H9 (cell line): ENCODE data around the gene ANGPTL1. TPM values are rescaled to one million over a fixed set of nuclear protein-coding genes. Genes with fewer than 3 reads are reported as not detected.

Source experiments
- DNase-seq: peaks from one replicate; pipeline ENCODE4 v3.0.0-alpha.2; 2017
- H2AFZ ChIP-seq: one replicate; pipeline ENCODE4 v1.6.1; 2013; ENCODE audit warnings: mild to moderate bottlenecking, low read length, control low read depth, moderate library complexity
- H2AK5ac ChIP-seq: 2 replicates; pipeline ENCODE4 v1.6.1; 2013; ENCODE audit warnings: low read length, control low read depth, mixed read lengths; ENCODE audit not compliant: insufficient read length
- H2BK120ac ChIP-seq: one replicate; pipeline ENCODE4 v1.6.1; 2013; ENCODE audit warnings: low read depth, mild to moderate bottlenecking, low read length, control low read depth, inconsistent platforms; ENCODE audit not compliant: poor library complexity, severe bottlenecking
- H2BK12ac ChIP-seq: 2 replicates; pipeline ENCODE4 v1.6.1; 2013; ENCODE audit warnings: low read length, control low read depth, mixed read lengths, low read depth; ENCODE audit not compliant: insufficient read length
- H2BK15ac ChIP-seq: 2 replicates; pipeline ENCODE4 v1.6.1; 2013; ENCODE audit warnings: low read depth, low read length, control low read depth
- H2BK20ac ChIP-seq: one replicate; pipeline ENCODE4 v1.6.1; 2013; ENCODE audit warnings: low read depth, mild to moderate bottlenecking, low read length, control low read depth, inconsistent platforms; ENCODE audit not compliant: poor library complexity, severe bottlenecking
- H2BK5ac ChIP-seq: 2 replicates; pipeline ENCODE4 v1.6.1; 2013; ENCODE audit warnings: low read length, control low read depth, mixed read lengths; ENCODE audit not compliant: insufficient read length
- H3K14ac ChIP-seq: 2 replicates; pipeline ENCODE4 v1.6.1; 2013; ENCODE audit warnings: low read length, control low read depth; ENCODE audit not compliant: insufficient read depth
- H3K18ac ChIP-seq: 2 replicates; pipeline ENCODE4 v1.6.1; 2013; ENCODE audit warnings: low read depth, mild to moderate bottlenecking, mixed read lengths, low read length, control low read depth; ENCODE audit not compliant: insufficient read length
- H3K23ac ChIP-seq: 2 replicates; pipeline ENCODE4 v1.6.1; 2013; ENCODE audit warnings: low read length, control low read depth, mixed read lengths, low read depth; ENCODE audit not compliant: insufficient read length
- H3K23me2 ChIP-seq: 2 replicates; pipeline ENCODE4 v1.6.1; 2013; ENCODE audit warnings: low read depth, mild to moderate bottlenecking, mixed read lengths, low read length, control low read depth; ENCODE audit not compliant: insufficient read length, poor library complexity, severe bottlenecking
- H3K27ac ChIP-seq: 2 replicates; pipeline ENCODE4 v1.5.1; 2013; ENCODE audit warnings: low read length, control low read depth, mixed read lengths, low read depth; ENCODE audit not compliant: insufficient read length
- H3K27me3 ChIP-seq: 2 replicates; pipeline ENCODE4 v1.6.1; 2013; ENCODE audit warnings: low read length, control low read depth, inconsistent platforms; ENCODE audit not compliant: insufficient read depth
- H3K4ac ChIP-seq: 2 replicates; pipeline ENCODE4 v1.6.1; 2013; ENCODE audit warnings: low read depth, mild to moderate bottlenecking, control low read depth, inconsistent platforms, low read length, moderate library complexity
- H3K4me1 ChIP-seq: 2 replicates; pipeline ENCODE4 v1.6.1; 2013; ENCODE audit warnings: low read length, control low read depth, inconsistent platforms; ENCODE audit not compliant: insufficient read depth
- H3K4me2 ChIP-seq: 2 replicates; pipeline ENCODE4 v1.6.1; 2013; ENCODE audit warnings: low read length, control low read depth, mixed read lengths; ENCODE audit not compliant: insufficient read length, insufficient read depth
- H3K56ac ChIP-seq: 2 replicates; pipeline ENCODE4 v1.6.1; 2013; ENCODE audit warnings: low read depth, mild to moderate bottlenecking, mixed read lengths, low read length, control low read depth; ENCODE audit not compliant: insufficient read length
- H3K79me1 ChIP-seq: 2 replicates; pipeline ENCODE4 v1.6.1; 2013; ENCODE audit warnings: low read depth, mild to moderate bottlenecking, moderate library complexity, low read length, control low read depth, inconsistent platforms; ENCODE audit not compliant: insufficient read depth, poor library complexity, severe bottlenecking
- H3K79me2 ChIP-seq: 2 replicates; pipeline ENCODE4 v1.6.1; 2013; ENCODE audit warnings: low read length, control low read depth, inconsistent platforms; ENCODE audit not compliant: insufficient read depth
- H3K9ac ChIP-seq: 2 replicates; pipeline ENCODE4 v1.6.1; 2013; ENCODE audit warnings: low read length, control low read depth, mixed read lengths; ENCODE audit not compliant: insufficient read length; ENCODE audit errors: extremely low read depth
- H3K9me3 ChIP-seq: one replicate; pipeline ENCODE4 v1.6.1; 2013; ENCODE audit warnings: low read depth, low read length, inconsistent platforms; ENCODE audit not compliant: control insufficient read depth
- H3T11ph ChIP-seq: one replicate; pipeline ENCODE4 v1.6.1; 2013; ENCODE audit warnings: mild to moderate bottlenecking, low read length, control low read depth, inconsistent platforms
- H4K20me1 ChIP-seq: one replicate; pipeline ENCODE4 v1.6.1; 2013; ENCODE audit not compliant: control insufficient read depth, insufficient read length, insufficient read depth
- H4K5ac ChIP-seq: 2 replicates; pipeline ENCODE4 v1.6.1; 2013; ENCODE audit warnings: low read depth, mild to moderate bottlenecking, mixed read lengths, low read length, control low read depth; ENCODE audit not compliant: insufficient read length
- H4K8ac ChIP-seq: replicated peaks from 2 replicates; pipeline ENCODE4 v1.6.1; 2013; ENCODE audit warnings: low read length, control low read depth, mixed read lengths, low read depth; ENCODE audit not compliant: insufficient read length
- H4K91ac ChIP-seq: 2 replicates; pipeline ENCODE4 v1.6.1; 2013; ENCODE audit warnings: low read depth, mild to moderate bottlenecking, moderate library complexity, mixed read lengths, low read length, control low read depth; ENCODE audit not compliant: insufficient read length
- H3K27ac Mint-ChIP-seq, 3 experiments: 2 replicates in 2 of 3; 3 replicates in 1 of 3; pipeline ENCODE4 v1.8.0; 2020 to 2021; ENCODE audit warnings: mixed read lengths in 3 of 3, mild to moderate bottlenecking in 1 of 3, moderate library complexity in 1 of 3
- H3K27me3 Mint-ChIP-seq: 2 replicates; pipeline ENCODE4 v1.8.0; 2021; ENCODE audit warnings: low read depth, mild to moderate bottlenecking, moderate library complexity, mixed read lengths
- H3K36me3 Mint-ChIP-seq, 3 experiments: 2 replicates in 2 of 3; 3 replicates in 1 of 3; pipeline ENCODE4 v1.8.0; 2020 to 2021; ENCODE audit warnings: low read depth in 3 of 3, mixed read lengths in 3 of 3; ENCODE audit not compliant: insufficient read depth in 1 of 3
- H3K4me1 Mint-ChIP-seq, 2 experiments: 2 replicates each; pipeline ENCODE4 v1.8.0; 2020; ENCODE audit warnings: mixed read lengths in 2 of 2
- H3K4me3 Mint-ChIP-seq, 2 experiments: 2 replicates in 1 of 2; 3 replicates in 1 of 2; pipeline ENCODE4 v1.8.0; 2020 to 2021; ENCODE audit warnings: mild to moderate bottlenecking in 2 of 2, mixed read lengths in 2 of 2, moderate library complexity in 1 of 2
- H3K9me3 Mint-ChIP-seq, 2 experiments: 2 replicates in 1 of 2; 3 replicates in 1 of 2; pipeline ENCODE4 v1.8.0; 2020; ENCODE audit warnings: mild to moderate bottlenecking in 2 of 2, mixed read lengths in 2 of 2, moderate library complexity in 1 of 2
- CTCF ChIP-seq: fragments of 200-600 bp; sonication (generic); conservative IDR thresholded peaks from 3 replicates; pipeline ENCODE4 v1.8.0; 2021; ENCODE audit warnings: antibody characterized with exemption, mild to moderate bottlenecking
- WGBS: extraction: QIAGEN DNeasy Blood & Tissue Kit; methylation state at CpG from one replicate; pipeline ENCODE4 v1.1.7; 2013; ENCODE audit warnings: missing lambda C conversion rate, low lambda C conversion rate, mixed read lengths; ENCODE audit not compliant: insufficient read length; ENCODE audit errors: extremely low coverage; 5-methylcytosine and 5-hydroxymethylcytosine counted together
- total RNA-seq: library from RNA; stranded (reverse); gene quantifications from 2 replicates; pipeline ENCODE4 v1.2.1, GENCODE V29; 2021

The ANGPTL1 gene
- total RNA-seq, 1 experiment from 2014 or later: not detected

- no peak overlapping the region for H3K9ac ChIP-seq
- no peak overlapping the region for H3K14ac ChIP-seq
- H3K4me2 ChIP-seq: no peak overlapping the region
- no peak overlapping the region for H2AFZ ChIP-seq
- WGBS: no CpG with 5 or more reads among the region's 2 CpGs
- H4K91ac ChIP-seq: no peak overlapping the region
- H3K36me3 Mint-ChIP-seq: peaks cover 28 to 41% (median 34%) of the 10 kb centered on the region in 3 experiments
- no peak overlapping the region for H2BK120ac ChIP-seq
- H3K4ac ChIP-seq: no peak overlapping the region
- H3K79me1 ChIP-seq: no peaks in the 10 kb centered on the region
- H3K56ac ChIP-seq: no peak overlapping the region
- H3K27me3 Mint-ChIP-seq: no peaks in the 10 kb centered on the region
- H3K4me1 ChIP-seq: no peaks in the 10 kb centered on the region
- H3K4me3 Mint-ChIP-seq: no peak overlapping the region
- H3K23ac ChIP-seq: no peak overlapping the region
- H3K18ac ChIP-seq: no peak overlapping the region
- H3K79me2 ChIP-seq: no peaks in the 10 kb centered on the region
- H3K27ac ChIP-seq: no peak overlapping the region
- no peak overlapping the region for H2BK15ac ChIP-seq
- H2BK5ac ChIP-seq: no peak overlapping the region
- no peak overlapping the region for H2BK12ac ChIP-seq
- H3K9me3 ChIP-seq: no peaks in the 10 kb centered on the region
- H2AK5ac ChIP-seq: no peak overlapping the region
- no peak overlapping the region for H4K8ac ChIP-seq
- no peak overlapping the region for H3T11ph ChIP-seq
- H4K20me1 ChIP-seq: no peaks in the 10 kb centered on the region
- peaks cover 7 to 8% of the 10 kb centered on the region in 2 experiments; a peak in 4 of 5 replicates for H3K9me3 Mint-ChIP-seq
- no peak overlapping the region for H4K5ac ChIP-seq
- H3K27ac Mint-ChIP-seq: no peak overlapping the region
- no peaks in the 10 kb centered on the region for H3K27me3 ChIP-seq
- H3K23me2 ChIP-seq: no peaks in the 10 kb centered on the region
- no peak for DNase-seq
- no peaks in the 10 kb centered on the region for H3K4me1 Mint-ChIP-seq
- no peak for TF ChIP-seq CTCF
- no peak overlapping the region for H2BK20ac ChIP-seq
These were observed 28.5 kb upstream of the ANGPTL1 start for GRCh38 chr1:178899402-178899801.
